GM18951 (cell line): ENCODE data around the gene C4orf33.

Experiments
- POLR2A ChIP-seq: IDR thresholded peaks from 4 replicates; pipeline ENCODE4 v1.6.1; 2011; ENCODE audit warnings: mild to moderate bottlenecking; ENCODE audit not compliant: insufficient read length, insufficient read depth; ENCODE audit errors: extremely low read depth
- in situ Hi-C: fragments of 300-500 bp; cut with MboI; formaldehyde crosslinking; loops from one replicate; pipeline ENCODE4 v1.12.0; 2022; ENCODE audit warnings: low sequenced_read_pairs, mixed read lengths, inconsistent platforms; ENCODE audit not compliant: unreplicated experiment

The C4orf33 gene

GRCh38 chr4:129145222-129145730 is 49.3 kb downstream of the C4orf33 start:
- no peak for TF ChIP-seq POLR2A
- in situ Hi-C loops = no loop called here

GRCh38 chr4:129146639-129147038 is 50.7 kb downstream of the C4orf33 start:
- in situ Hi-C loops = no loop called here
- TF ChIP-seq POLR2A = no peak

- no peak for TF ChIP-seq POLR2A
- in situ Hi-C loops = no loop called here
Measured at GRCh38 chr4:129148892-129149291, 52.9 kb downstream of the C4orf33 start.

GRCh38 chr4:129149906-129150305 is 54.0 kb downstream of the C4orf33 start:
- in situ Hi-C loops = no loop called here
- TF ChIP-seq POLR2A = no peak

- in situ Hi-C loops = no loop called here
- no peak for TF ChIP-seq POLR2A
Measured at GRCh38 chr4:129152350-129152749, 56.4 kb downstream of the C4orf33 start.

GRCh38 chr4:129153700-129154099 is 57.7 kb downstream of the C4orf33 start:
- in situ Hi-C loops = no loop called here
- TF ChIP-seq POLR2A = no peak

GRCh38 chr4:129162450-129162849 is 66.5 kb downstream of the C4orf33 start:
- in situ Hi-C loops = no loop called here

GRCh38 chr4:129163427-129163826 is 67.5 kb downstream of the C4orf33 start:
- in situ Hi-C loops = no loop called here
- TF ChIP-seq POLR2A = no peak

More at GRCh38 chr4:129162450-129162849, 66.5 kb downstream of the C4orf33 start:
- TF ChIP-seq POLR2A = no peak

- TF ChIP-seq POLR2A = no peak
- in situ Hi-C loops = no loop called here
Measured at GRCh38 chr4:129164243-129164642, 68.3 kb downstream of the C4orf33 start.
